GM23248 (cell line): ENCODE data around the gene IRF1. TPM values are rescaled to one million over a fixed set of nuclear protein-coding genes. Genes with fewer than 3 reads are reported as not detected.

Experiments
- DNase-seq: peaks from one replicate; pipeline ENCODE4 v3.0.0-alpha.2; 2015
- H2AFZ ChIP-seq: fragments of 200-600 bp; sonication (generic); 2 replicates; pipeline ENCODE4 v1.6.1; 2016; ENCODE audit warnings: antibody characterized with exemption
- H3F3A ChIP-seq: fragments of 200-600 bp; sonication (generic); 2 replicates; pipeline ENCODE4 v1.6.1; 2016; ENCODE audit warnings: mild to moderate bottlenecking, antibody characterized with exemption, mixed run types; ENCODE audit not compliant: insufficient read depth
- H3K27ac ChIP-seq: fragments of 200-600 bp; sonication (generic); 2 replicates; pipeline ENCODE4 v1.5.1; 2016; ENCODE audit warnings: mild to moderate bottlenecking
- H3K27me3 ChIP-seq: fragments of 200-600 bp; sonication (generic); replicated peaks from 2 replicates; pipeline ENCODE4 v1.6.1; 2016; ENCODE audit warnings: mild to moderate bottlenecking; ENCODE audit not compliant: insufficient read depth
- H3K36me3 ChIP-seq: fragments of 200-600 bp; sonication (generic); 2 replicates; pipeline ENCODE4 v1.6.1; 2016; ENCODE audit warnings: low read depth, mild to moderate bottlenecking
- H3K4me1 ChIP-seq: fragments of 200-600 bp; sonication (generic); 2 replicates; pipeline ENCODE4 v1.6.1; 2016; ENCODE audit warnings: mild to moderate bottlenecking; ENCODE audit not compliant: insufficient read depth
- H3K4me2 ChIP-seq: fragments of 200-600 bp; sonication (generic); one replicate; pipeline ENCODE4 v1.6.1; 2016; ENCODE audit warnings: mild to moderate bottlenecking; ENCODE audit not compliant: unreplicated experiment
- H3K4me3 ChIP-seq: fragments of 200-600 bp; sonication (generic); 2 replicates; pipeline ENCODE4 v1.5.1; 2016; ENCODE audit warnings: mild to moderate bottlenecking
- H3K79me2 ChIP-seq: fragments of 200-600 bp; sonication (generic); 2 replicates; pipeline ENCODE4 v1.6.1; 2016; ENCODE audit warnings: mild to moderate bottlenecking; ENCODE audit not compliant: insufficient read depth
- H3K9ac ChIP-seq: fragments of 200-600 bp; sonication (generic); 2 replicates; pipeline ENCODE4 v1.6.1; 2016; ENCODE audit warnings: mild to moderate bottlenecking
- H3K9me2 ChIP-seq: fragments of 200-600 bp; sonication (generic); 2 replicates; pipeline ENCODE4 v1.6.1; 2016; ENCODE audit warnings: mixed run types, mild to moderate bottlenecking, moderate library complexity; ENCODE audit not compliant: insufficient read depth
- H3K9me3 ChIP-seq: fragments of 200-600 bp; sonication (generic); one replicate; pipeline ENCODE4 v1.6.1; 2017; ENCODE audit warnings: low read depth
- H4K20me1 ChIP-seq: fragments of 200-600 bp; sonication (generic); 2 replicates; pipeline ENCODE4 v1.6.0; 2016; ENCODE audit not compliant: insufficient read depth
- EZH2 ChIP-seq: fragments of 200-600 bp; sonication (generic); IDR thresholded peaks from 2 replicates; pipeline ENCODE4 v1.6.1; 2018; ENCODE audit warnings: antibody characterized with exemption, mild to moderate bottlenecking; ENCODE audit not compliant: insufficient read depth, poor library complexity, severe bottlenecking
- EZH2phosphoT487 ChIP-seq: fragments of 200-600 bp; sonication (generic); IDR thresholded peaks from 2 replicates; pipeline ENCODE4 v1.6.1; 2018; ENCODE audit warnings: antibody characterized with exemption, moderate library complexity, mild to moderate bottlenecking, low read depth; ENCODE audit not compliant: insufficient read depth
- WGBS, 2 experiments: methylation state at CpG; one replicate each; pipeline ENCODE4 v1.1.6; 2015 to 2017; ENCODE audit warnings: low lambda C conversion rate in 2 of 2, low coverage in 1 of 2; ENCODE audit errors: missing lambda C conversion rate in 2 of 2; 5-methylcytosine and 5-hydroxymethylcytosine counted together
- in situ Hi-C: fragments of 300-500 bp; cut with MboI; formaldehyde crosslinking; loops from 2 replicates; pipeline ENCODE4 v1.15.0; 2020
- polyA plus RNA-seq: library from polyadenylated mRNA; unstranded; fragments of >200 nt; fragmentation: Nextera tagmentation; extraction: Ambion mirVana; gene quantifications from 2 replicates; pipeline ENCODE4 v1.2.1, GENCODE V29; 2016
- total RNA-seq: library from RNA; depleted of rRNA; stranded (reverse); fragments of >200 nt; shearing (Covaris generic); gene quantifications from 2 replicates; pipeline ENCODE4 v1.2.3, GENCODE V29; 2014

IRF1 gene
- total and polyA plus RNA-seq, 2 experiments from 2014 or later, result 6.2 to 22.2 TPM

DNA sequence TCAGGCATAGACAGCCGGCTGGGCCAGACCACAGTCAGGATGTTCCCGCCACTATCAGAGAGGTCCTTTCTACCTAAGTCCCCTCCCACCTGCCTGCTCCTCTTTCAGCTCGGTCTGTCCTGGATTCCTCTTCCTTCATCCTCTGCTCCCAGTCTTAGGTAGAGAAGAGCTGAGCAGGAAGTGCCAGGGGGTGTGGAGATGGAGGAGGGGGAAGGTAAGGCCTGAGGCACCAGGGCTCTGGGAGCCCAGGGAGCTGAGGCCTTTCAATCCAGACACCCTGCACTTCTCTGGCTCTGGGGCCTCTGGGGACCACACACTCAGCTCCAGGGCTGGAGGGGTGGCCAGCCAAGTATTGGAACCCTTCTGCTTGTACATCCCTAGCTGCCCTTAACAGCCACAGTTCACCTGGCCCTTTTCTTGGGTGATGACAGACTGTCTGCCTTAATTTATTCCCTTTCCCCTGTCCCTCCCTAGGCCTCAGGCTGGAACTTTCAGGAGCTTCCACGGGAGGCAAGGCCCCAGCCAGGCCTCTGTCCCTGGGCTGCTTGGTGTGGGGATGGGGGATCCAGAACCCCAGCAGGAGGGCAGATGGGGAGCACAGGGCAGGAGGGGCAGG, 15.6 kb downstream of the IRF1 start:
- Histone ChIP-seq H3K9me3 (no peaks in the 10 kb centered on the region), H2AFZ (no peak overlapping the region), H3K27me3 (no peaks in the 10 kb centered on the region), H3K4me3 (no peak overlapping the region), H4K20me1 (no peaks in the 10 kb centered on the region), H3K9me2 (no peaks in the 10 kb centered on the region), H3K4me1 (no peaks in the 10 kb centered on the region), H3K9ac (no peak overlapping the region), H3F3A (0 out of 2 replicates have a peak, but pooled peaks cover 4% of the 10 kb centered on the region), H3K4me2 (no peak overlapping the region), H3K79me2 (no peaks in the 10 kb centered on the region), H3K27ac (no peak overlapping the region), H3K36me3 (no peaks in the 10 kb centered on the region)
- WGBS, 2 experiments, result 67 to 73% methylated on average over 4 of the region's 4 CpGs
- no peak for TF ChIP-seq EZH2phosphoT487
- TF ChIP-seq EZH2, result no peak
- DNase-seq, result no peak
- in situ Hi-C loops, result no loop called here

DNA sequence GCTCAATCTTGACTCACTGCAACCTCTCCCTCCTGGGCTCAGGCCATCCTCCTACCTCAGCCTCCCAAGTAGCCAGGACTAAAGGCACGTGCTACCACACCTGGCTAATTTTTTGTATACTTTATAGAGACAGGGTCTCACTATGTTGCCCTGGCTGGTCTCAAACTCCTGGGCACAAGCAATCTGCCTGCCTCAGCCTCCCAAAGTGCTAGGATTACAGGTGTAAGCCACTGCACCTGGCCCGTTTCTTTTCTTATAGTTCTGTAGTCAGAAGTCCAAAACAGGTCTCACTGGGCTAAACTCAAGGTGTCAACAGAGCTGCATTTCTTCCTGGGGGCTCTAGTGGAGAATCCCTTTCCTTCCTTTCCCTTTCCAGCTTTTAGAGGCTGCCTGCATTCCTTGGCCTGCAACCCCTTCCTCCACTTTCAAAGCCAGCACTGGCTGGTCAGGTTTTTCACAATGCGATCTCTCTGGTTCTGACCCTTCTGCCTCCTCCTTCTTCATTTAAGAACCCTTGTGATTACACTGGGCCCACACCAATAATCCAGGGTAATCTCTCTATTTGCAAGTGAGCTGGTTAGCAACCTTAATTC, 16.3 kb downstream of the IRF1 start:
- Histone ChIP-seq H3K4me3 (no peak overlapping the region), H3K9me2 (no peaks in the 10 kb centered on the region), H3K36me3 (no peaks in the 10 kb centered on the region), H4K20me1 (no peaks in the 10 kb centered on the region), H3K9ac (no peak overlapping the region), H3K4me1 (peaks cover 4% of the 10 kb centered on the region; the same call in 1 of the 2 replicates), H3F3A (no peaks in the 10 kb centered on the region), H3K27ac (no peak overlapping the region), H3K27me3 (no peaks in the 10 kb centered on the region), H3K4me2 (no peak overlapping the region), H2AFZ (no peak overlapping the region), H3K79me2 (no peaks in the 10 kb centered on the region), H3K9me3 (no peaks in the 10 kb centered on the region)
- WGBS, 2 experiments, result 90 to 92% methylated on average over 3 of the region's 3 CpGs
- DNase-seq, result no peak
- in situ Hi-C loops, result no loop called here
- TF ChIP-seq EZH2phosphoT487, result no peak
- no peak for TF ChIP-seq EZH2

DNA sequence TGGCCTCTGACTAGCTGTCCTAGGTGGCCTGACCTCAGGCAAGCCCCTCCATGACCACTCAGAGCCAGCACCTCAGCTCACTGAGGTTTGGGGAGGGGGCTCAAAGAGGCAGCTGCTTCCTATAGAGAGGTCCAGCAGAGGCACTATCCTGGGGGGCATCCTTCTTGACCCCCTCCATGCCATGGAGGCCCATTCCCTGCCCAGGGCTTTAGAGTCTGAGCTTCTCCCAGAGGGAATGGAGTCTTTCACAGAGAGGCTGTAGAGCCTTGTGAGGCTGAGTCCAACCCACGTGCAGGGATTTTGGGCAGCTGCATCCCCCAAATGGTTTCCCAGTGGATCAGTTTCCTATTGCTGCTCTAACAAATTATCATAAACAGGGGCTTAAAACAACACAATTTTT, 16.9 kb downstream of the IRF1 start:
- no peaks in the 10 kb centered on the region for H3F3A ChIP-seq
- no peak overlapping the region for H2AFZ ChIP-seq
- no peaks in the 10 kb centered on the region for H3K9me3 ChIP-seq
- no peaks in the 10 kb centered on the region for H3K9me2 ChIP-seq
- no peak overlapping the region for H3K4me3 ChIP-seq
- peaks cover 9% of the 10 kb centered on the region for H3K4me1 ChIP-seq
- no peak overlapping the region for H3K27ac ChIP-seq
- no peaks in the 10 kb centered on the region for H3K79me2 ChIP-seq
- no peak for TF ChIP-seq EZH2phosphoT487
- no peak for TF ChIP-seq EZH2
- H3K9ac ChIP-seq, result no peak overlapping the region
- DNase-seq, result no peak
- no peak overlapping the region for H3K4me2 ChIP-seq
- no peaks in the 10 kb centered on the region for H3K36me3 ChIP-seq
- WGBS, 2 experiments, result 86 to 88% methylated on average over 1 of the region's 1 CpG
- H4K20me1 ChIP-seq, result no peaks in the 10 kb centered on the region
- in situ Hi-C loops, result no loop called here
- H3K27me3 ChIP-seq, result no peaks in the 10 kb centered on the region

DNA sequence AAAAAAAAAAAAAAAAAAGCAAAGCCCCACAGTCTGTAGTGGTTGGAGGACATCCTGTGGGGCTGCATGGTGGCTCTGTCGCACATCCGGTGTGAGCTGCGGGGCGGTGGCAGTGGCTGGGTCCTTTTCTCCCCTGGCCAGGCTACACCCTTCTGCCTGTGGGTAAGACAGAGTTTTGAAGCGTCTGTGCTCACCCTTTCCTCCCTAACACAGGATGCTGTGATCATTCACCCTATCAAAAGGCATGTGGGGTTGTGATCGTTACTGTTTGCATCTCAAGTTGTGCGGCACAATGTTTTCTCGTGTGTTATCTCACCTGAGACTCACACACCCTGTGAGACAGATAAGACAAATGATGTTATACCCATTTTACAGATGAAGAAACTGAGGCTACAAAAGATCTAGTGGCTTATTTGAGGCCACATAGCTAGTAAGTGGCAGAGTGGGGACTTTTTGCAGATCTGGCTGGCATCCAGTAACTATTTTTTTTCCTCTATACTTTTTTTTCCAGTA, 17.5 kb downstream of the IRF1 start:
- Histone ChIP-seq H3K9me3 (no peaks in the 10 kb centered on the region), H2AFZ (no peak overlapping the region)

More for the DNA sequence above, 17.5 kb downstream of the IRF1 start:
- Histone ChIP-seq H3K4me3 (no peak overlapping the region), H3K4me2 (no peak overlapping the region), H3F3A (no peaks in the 10 kb centered on the region), H3K36me3 (no peaks in the 10 kb centered on the region), H3K4me1 (peaks cover 12% of the 10 kb centered on the region), H3K27ac (no peak overlapping the region), H3K27me3 (no peaks in the 10 kb centered on the region), H3K9ac (no peak overlapping the region), H3K9me2 (no peaks in the 10 kb centered on the region), H4K20me1 (no peaks in the 10 kb centered on the region), H3K79me2 (no peaks in the 10 kb centered on the region)
- in situ Hi-C loops, result no loop called here
- no peak for DNase-seq
- WGBS, 2 experiments, result 93 to 97% methylated on average over 8 of the region's 8 CpGs
- TF ChIP-seq EZH2phosphoT487 (no peak), EZH2 (no peak)
